H1 (cell line): ENCODE data around the gene HTR3D. TPM values are rescaled to one million over a fixed set of nuclear protein-coding genes. Genes with fewer than 3 reads are reported as not detected.

ENCODE experiments used
- CHD2 ChIP-seq: IDR thresholded peaks from 2 replicates; pipeline ENCODE4 v1.6.1; 2012; ENCODE audit warnings: low read length, improper control_type of control experiment
- EZH2 ChIP-seq: fragments of 200-600 bp; sonication (generic); IDR thresholded peaks from 2 replicates; pipeline ENCODE4 v1.7.1; 2012; ENCODE audit warnings: low read depth, mild to moderate bottlenecking, moderate library complexity, low read length, inconsistent platforms; ENCODE audit not compliant: severe bottlenecking
- RFX5 ChIP-seq: IDR thresholded peaks from 2 replicates; pipeline ENCODE4 v1.6.1; 2011; ENCODE audit warnings: low read depth, low read length, improper control_type of control experiment, borderline replicate concordance
- SP2 ChIP-seq: IDR thresholded peaks from 2 replicates; pipeline ENCODE4 v1.6.1; 2012; ENCODE audit warnings: mild to moderate bottlenecking, low read length, inconsistent platforms
- SRF ChIP-seq: IDR thresholded peaks from 2 replicates; pipeline ENCODE4 v1.6.1; 2011; ENCODE audit warnings: mild to moderate bottlenecking, low read depth, low read length, moderate library complexity
- TAF7 ChIP-seq: optimal IDR thresholded peaks from 2 replicates; pipeline ENCODE3; 2011; ENCODE audit warnings: low read depth, mild to moderate bottlenecking, inconsistent platforms, low read length, moderate library complexity, borderline replicate concordance
- polyA plus RNA-seq, 7 experiments: library from polyadenylated mRNA; depleted of rRNA in 3 of 7; stranded (reverse) in 5 of 7; unstranded in 2 of 7; fragments of >200 nt in 5 of 7; fragments of 200-250 nt in 2 of 7; gene quantifications; 1 replicate in 5 of 7; 2 replicates in 1 of 7; 4 replicates in 1 of 7; pipeline versions ENCODE4 v1.2.1 to v1.2.3, GENCODE V29; 2011 to 2013; ENCODE audit warnings: missing spikeins in 2 of 7, mixed read lengths in 2 of 7
- total RNA-seq: library from RNA; stranded (reverse); fragmentation: NEBNext Ultra II Directional; extraction: Animal tissue kit (Norgen Biotek cat#: 25700); gene quantifications from 2 replicates; pipeline ENCODE4 v1.2.1, GENCODE V29; 2021

The HTR3D gene
- total and polyA plus RNA-seq, 2 of the 8 experiments (the other 6 are each of a cell fraction or from before 2014, with no cell fraction given): not detected

DNA sequence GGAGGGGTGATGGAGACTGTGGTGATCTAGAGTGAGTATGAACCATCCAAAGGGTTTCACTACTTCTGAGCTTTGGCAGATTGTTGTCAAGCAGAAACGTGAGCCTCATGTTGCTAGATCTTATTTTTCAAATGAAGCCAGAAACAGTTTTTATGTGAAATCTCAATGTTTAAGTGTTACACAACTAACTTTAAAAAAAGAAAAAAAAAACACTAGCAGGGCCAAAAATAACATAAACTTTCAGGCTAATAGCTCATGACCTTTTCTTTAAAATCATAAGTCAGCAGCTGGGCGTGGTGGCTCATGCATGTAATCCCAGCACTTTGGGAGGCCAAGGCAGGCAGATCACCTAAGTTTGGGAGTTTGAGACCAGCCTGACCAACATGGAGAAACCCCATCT is 2.1 kb upstream of the HTR3D start (continued):
- TF ChIP-seq TAF7 (no peak), CHD2 (no peak), SP2 (no peak), SRF (no peak), RFX5 (no peak), EZH2 (no peak)
- TF ChIP-seq, all 59 proteins: peak for 0
